ENCODE measurements around the gene IPO11. TPM values are rescaled to one million over a fixed set of nuclear protein-coding genes. Genes with fewer than 3 reads are reported as not detected.
A peak's percentile ranks its signal among the peaks of the same experiment; 100 is the strongest.

IPO11 gene
- total and polyA plus RNA-seq, 2 of the 13 experiments (the other 11 are each of a cell fraction or from before 2014, with no cell fraction given), result 13.9 to 24.4 TPM

DNA sequence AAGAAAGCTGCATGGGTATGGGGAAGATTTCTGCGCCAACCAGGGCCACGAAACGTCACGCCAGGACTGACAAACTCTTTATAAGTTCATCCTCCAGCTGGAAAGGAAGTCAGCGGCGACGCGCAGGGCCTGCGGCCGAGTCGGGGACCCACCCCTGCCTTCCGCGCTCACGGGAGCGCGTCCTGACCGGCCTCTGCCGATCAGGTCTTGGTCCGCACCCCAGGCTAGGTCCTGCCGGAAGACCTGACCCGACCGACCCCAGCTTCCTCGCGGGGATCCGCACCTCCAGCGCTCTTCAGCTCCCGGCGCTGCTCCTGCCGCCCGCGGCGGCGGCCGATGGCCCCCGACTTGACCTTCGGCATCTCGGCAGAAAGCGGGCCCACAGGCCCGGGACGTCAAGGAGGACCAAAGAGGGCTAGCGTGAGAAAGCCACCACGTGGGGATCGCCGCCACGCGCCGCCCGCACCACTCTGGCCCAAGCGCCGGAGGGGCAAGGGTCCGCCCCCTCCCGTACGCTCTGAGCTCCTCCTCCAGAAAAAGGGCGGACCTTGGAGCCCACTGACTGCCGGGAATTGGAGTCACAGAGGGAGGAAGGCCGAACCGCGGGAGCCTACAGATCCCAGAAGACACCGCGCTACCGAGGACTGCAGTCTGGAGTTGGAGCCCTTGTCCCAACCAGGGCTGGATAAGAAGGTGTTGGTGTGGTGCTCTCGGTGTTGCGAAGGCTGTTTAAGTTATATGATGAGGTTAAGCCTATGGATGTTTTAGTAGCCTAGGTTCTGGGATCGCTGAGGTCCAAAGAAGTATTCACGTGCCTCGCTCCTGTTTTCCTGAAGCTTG is 8.9 kb upstream of the IPO11 start, which contains the start of gene DIMT1 (continued):
- TF ChIP-seq ZNF678 (CRISPR knock-in tag; IDR thresholded peaks at IDR 0.05), result peak; percentile 94; the same call in 1 of the 2 replicates
- no peak for TF ChIP-seq DPF2 (CRISPR knock-in tag; IDR thresholded peaks at IDR 0.05; ENCODE audit: borderline replicate concordance, low read depth)
- TF ChIP-seq TFE3 (CRISPR knock-in tag; IDR thresholded peaks at IDR 0.05), result 0 out of 2 replicates have a peak, but pooled peaks have one; percentile 5
- no peak for TF ChIP-seq ZNF674 (CRISPR knock-in tag; IDR thresholded peaks at IDR 0.05; ENCODE audit: low read depth)
- TF ChIP-seq SOX6 (IDR thresholded peaks at IDR 0.05), result no peak
- TF ChIP-seq SOX6 (CRISPR knock-in tag; IDR thresholded peaks at IDR 0.05), result peak; percentile 77
- 0 out of 2 replicates have a peak, but pooled peaks have one; percentile 65 for TF ChIP-seq ZFP36L2 (CRISPR knock-in tag; IDR thresholded peaks at IDR 0.05)
- no peak for TF ChIP-seq CC2D1A (CRISPR knock-in tag; IDR thresholded peaks at IDR 0.05)
- TF ChIP-seq ZNF33A (CRISPR knock-in tag; IDR thresholded peaks at IDR 0.05; ENCODE audit: borderline replicate concordance), result peak; percentile 81; the same call in 1 of the 2 replicates
- TF ChIP-seq SMARCE1 (IDR thresholded peaks at IDR 0.05; ENCODE audit: borderline replicate concordance), result no peak
- TF ChIP-seq PAWR (CRISPR knock-in tag; IDR thresholded peaks at IDR 0.05; ENCODE audit: borderline replicate concordance), result peak; percentile 34; the same call in 1 of the 2 replicates
- peak; percentile 79; the same call in 1 of the 2 replicates for TF ChIP-seq TGIF2 (CRISPR knock-in tag; IDR thresholded peaks at IDR 0.05)
- TF ChIP-seq SNAI1 (CRISPR knock-in tag; IDR thresholded peaks at IDR 0.05; ENCODE audit: borderline replicate concordance), result peak; percentile 90
- peak; percentile 48 for TF ChIP-seq E2F1 (CRISPR knock-in tag; IDR thresholded peaks at IDR 0.05)
- TF ChIP-seq ZNF432 (CRISPR knock-in tag; IDR thresholded peaks at IDR 0.05; ENCODE audit: borderline replicate concordance), result no peak
- TF ChIP-seq HIVEP1 (CRISPR knock-in tag; IDR thresholded peaks at IDR 0.05), result peak; percentile 79
- TF ChIP-seq TRAFD1 (CRISPR knock-in tag; IDR thresholded peaks at IDR 0.05; ENCODE audit: borderline replicate concordance), result no peak; the same call in 1 of the 2 replicates
- TF ChIP-seq TRIM22 (IDR thresholded peaks at IDR 0.05), result no peak
- TF ChIP-seq GABPB1 (CRISPR knock-in tag; IDR thresholded peaks at IDR 0.05), result peak; percentile 90
- TF ChIP-seq REPIN1 (CRISPR knock-in tag; IDR thresholded peaks at IDR 0.05; ENCODE audit: borderline replicate concordance, low read depth), result peak; percentile 42; the same call in 1 of the 2 replicates
- TF ChIP-seq ZIK1 (CRISPR knock-in tag; IDR thresholded peaks at IDR 0.05; ENCODE audit: borderline replicate concordance, low read depth), result peak; percentile 86; the same call in 1 of the 2 replicates
- TF ChIP-seq ZNF337 (CRISPR knock-in tag; IDR thresholded peaks at IDR 0.05; ENCODE audit: borderline replicate concordance, low read depth), result no peak
- peak; percentile 96; the same call in 1 of the 2 replicates for TF ChIP-seq ZNF776 (CRISPR knock-in tag; IDR thresholded peaks at IDR 0.05)
- no peak; the same call in 1 of the 2 replicates for TF ChIP-seq MTF1 (CRISPR knock-in tag; IDR thresholded peaks at IDR 0.05)

Measured in HepG2 (cell line).